AG04449 (cell line): ENCODE results near the gene CRYBG2.

Source experiments
- CTCF ChIA-PET: fragments of 350-600 bp; formaldehyde crosslinking; extraction: SDS; loops from one replicate; lab custom pipeline; 2021; ENCODE audit warnings: antibody characterized with exemption; lab: Yijun Ruan, JAX
- POLR2A ChIA-PET: fragments of 400-600, 350-600 bp; formaldehyde crosslinking; extraction: SDS; loops from one replicate; lab custom pipeline; 2020; ENCODE audit warnings: antibody characterized with exemption, inconsistent platforms; lab: Yijun Ruan, JAX
- DNase-seq: peaks from one replicate; pipeline ENCODE4 v3.0.0-alpha.2; 2010; ENCODE audit warnings: low read depth, low spot score
- H3K4me3 ChIP-seq: 2 replicates; pipeline ENCODE4 v1.5.1; 2011; ENCODE audit warnings: low read depth, mild to moderate bottlenecking, control low read depth, low read length
- CTCF ChIP-seq: IDR thresholded peaks from one replicate; pipeline ENCODE4 v1.5.1; 2011; ENCODE audit warnings: mild to moderate bottlenecking, moderate library complexity, low read length, control low read depth, inconsistent platforms; ENCODE audit not compliant: insufficient read depth; ENCODE audit errors: missing control alignments

CRYBG2 gene

GRCh38 chr1:26290122-26290881 lies 63.6 kb downstream of the CRYBG2 start:
- ChIA-PET POLR2A (no interaction called here), CTCF (interaction anchor here (1.4 to 5.7 kb wide), 3 partner anchors 13 to 56 kb away, joined by 3 to 36 read pairs (median 10); partner anchors contain the start of genes CEP85 and SH3BGRL3)
- no peak for DNase-seq
- TF ChIP-seq CTCF, result no peak
- H3K4me3 ChIP-seq, result no peak overlapping the region

- DNase-seq, result no peak
- TF ChIP-seq CTCF, result no peak
- H3K4me3 ChIP-seq, result no peak overlapping the region
- POLR2A ChIA-PET, result interaction anchor here (1.2 to 1.5 kb wide), 2 partner anchors 9 to 10 kb away, joined by 3 to 5 read pairs; partner anchors contain the start of gene SH3BGRL3
- CTCF ChIA-PET, result interaction anchor here (0.9 to 5.7 kb wide), 13 partner anchors 9 to 128 kb away, joined by 3 to 36 read pairs (median 6); partner anchors contain the start of genes CEP85, SH3BGRL3 and ZNF593
Measured at GRCh38 chr1:26289158-26290059, 64.5 kb downstream of the CRYBG2 start.

DNA sequence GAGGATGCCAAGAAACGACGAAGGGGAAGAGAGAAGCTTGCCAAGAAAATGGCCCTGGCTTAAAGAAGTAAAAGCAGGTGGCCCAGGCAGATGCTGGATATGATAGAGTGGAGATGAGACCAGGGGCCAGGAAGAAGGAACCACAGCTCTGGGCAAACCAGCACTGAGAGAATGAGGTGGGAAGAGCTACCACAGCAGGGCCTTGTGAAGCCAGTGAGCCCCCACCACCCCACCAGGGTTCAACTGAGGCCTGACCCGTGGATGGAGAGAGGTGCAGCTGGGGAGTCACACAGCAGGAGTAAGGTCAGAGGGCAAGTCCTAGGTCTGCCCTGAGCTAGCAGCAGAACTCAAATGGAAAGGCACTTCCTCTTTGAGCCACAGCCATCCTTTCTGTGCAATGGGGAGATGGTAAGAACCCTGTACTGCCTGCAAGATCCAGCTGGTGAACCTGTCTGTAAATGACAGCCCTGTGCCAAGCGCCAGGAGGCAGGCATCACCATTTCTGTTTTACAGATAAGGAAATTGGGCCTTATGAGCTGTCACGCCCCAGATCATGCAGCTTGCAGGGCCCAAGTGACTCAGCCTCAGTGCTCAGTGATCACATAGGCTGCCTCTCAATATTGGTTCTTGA lies 65.5 kb downstream of the CRYBG2 start:
- ChIA-PET POLR2A (interaction anchor here (1.2 to 1.5 kb wide), 2 partner anchors 8 to 9 kb away, joined by 3 to 5 read pairs; partner anchors contain the start of gene SH3BGRL3), CTCF (interaction anchor here (1.1 to 5.7 kb wide), 11 partner anchors 10 to 129 kb away, joined by 3 to 36 read pairs (median 6); partner anchors contain the start of genes CEP85, SH3BGRL3 and ZNF593)
- DNase-seq, result no peak
- TF ChIP-seq CTCF, result no peak
- H3K4me3 ChIP-seq, result no peak overlapping the region

DNA sequence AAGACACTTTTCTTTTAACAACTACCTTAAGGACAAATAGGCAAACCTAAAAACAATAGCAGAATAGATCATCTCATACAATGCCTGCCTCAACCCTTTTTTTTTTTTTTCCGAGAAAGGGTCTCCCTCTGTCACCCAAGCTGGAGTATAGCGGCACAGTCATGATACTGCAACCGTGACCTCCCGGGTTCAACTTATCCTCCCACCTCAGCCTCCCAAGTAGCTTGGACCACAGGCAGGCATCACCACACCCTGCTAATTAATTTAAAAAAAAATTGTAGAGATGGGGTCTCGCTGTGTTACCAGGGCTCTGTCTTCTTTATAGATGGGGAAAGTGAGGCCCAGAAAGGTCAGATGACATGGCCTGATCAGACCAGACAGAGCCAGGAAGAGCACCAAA lies 66.1 kb downstream of the CRYBG2 start:
- DNase-seq, result no peak
- POLR2A ChIA-PET, result interaction anchor here (1.5 kb wide), 1 partner anchor 8 kb away, joined by 5 read pairs; the partner anchor contains the start of gene SH3BGRL3
- CTCF ChIA-PET, result interaction anchor here (1.3 to 5.7 kb wide), 7 partner anchors 11 to 129 kb away, joined by 3 to 36 read pairs (median 7); partner anchors contain the start of genes CEP85 and SH3BGRL3
- TF ChIP-seq CTCF, result no peak
- H3K4me3 ChIP-seq, result no peak overlapping the region

GRCh38 chr1:26287033-26287711 lies 66.8 kb downstream of the CRYBG2 start:
- no peak overlapping the region for H3K4me3 ChIP-seq
- TF ChIP-seq CTCF, result no peak
- no peak for DNase-seq
- POLR2A ChIA-PET, result no interaction called here
- CTCF ChIA-PET, result interaction anchor here (1.1 to 5.4 kb wide), 10 partner anchors 12 to 143 kb away, joined by 3 to 37 read pairs (median 24); partner anchors contain the start of gene CEP85
